T-helper 9 cell (primary cell): ENCODE results near the gene PITPNM2.
A peak's percentile ranks its signal among the peaks of the same experiment; 100 is the strongest.
"Not testable (repeated sequence)": the region's sequence is repeated elsewhere in the genome, so short reads cannot be mapped to it uniquely, and the experiment has no call there.

Source experiments
- DNase-seq: peaks from one replicate; pipeline ENCODE4 v3.0.0-alpha.2; 2020

The PITPNM2 gene

GRCh38 chr12:123119808-123120207 is 31.1 kb downstream of the PITPNM2 start:
- DNase-seq: no peak

GRCh38 chr12:123118497-123118896 is 32.4 kb downstream of the PITPNM2 start:
- no peak for DNase-seq

GRCh38 chr12:123115409-123116121 is 35.3 kb downstream of the PITPNM2 start:
- DNase-seq: no peak

GRCh38 chr12:123114304-123115083 is 36.4 kb downstream of the PITPNM2 start:
- no peak for DNase-seq

- DNase-seq: no peak
These were observed 37.9 kb downstream of the PITPNM2 start for GRCh38 chr12:123113026-123113425.

GRCh38 chr12:123111498-123112165 is 39.3 kb downstream of the PITPNM2 start:
- no peak for DNase-seq

GRCh38 chr12:123109319-123109772 is 41.5 kb downstream of the PITPNM2 start:
- DNase-seq: no peak

- DNase-seq: no peak
These were observed 42.2 kb downstream of the PITPNM2 start for GRCh38 chr12:123108682-123109066.

- no peak for DNase-seq
These were observed 42.8 kb downstream of the PITPNM2 start for GRCh38 chr12:123107926-123108681.

GRCh38 chr12:123106640-123107359 is 44.1 kb downstream of the PITPNM2 start:
- DNase-seq: peak; percentile 14

GRCh38 chr12:123105211-123105826 is 45.6 kb downstream of the PITPNM2 start:
- no peak for DNase-seq

- DNase-seq: no peak
These were observed 46.1 kb downstream of the PITPNM2 start for GRCh38 chr12:123104809-123105208.

- not testable (repeated sequence) for DNase-seq
These were observed 46.8 kb downstream of the PITPNM2 start for GRCh38 chr12:123104094-123104493.

- no peak for DNase-seq
These were observed 47.9 kb downstream of the PITPNM2 start for GRCh38 chr12:123102781-123103503.

- no peak for DNase-seq
These were observed 48.5 kb downstream of the PITPNM2 start for GRCh38 chr12:123102366-123102765.

- DNase-seq: no peak
These were observed 49.4 kb downstream of the PITPNM2 start for GRCh38 chr12:123101526-123101925.
